Neural cell (in vitro differentiated cells): ENCODE data around the gene CCDC39. TPM values are rescaled to one million over a fixed set of nuclear protein-coding genes. Genes with fewer than 3 reads are reported as not detected.

ENCODE experiments used
- H2AFZ ChIP-seq: fragments of 200-600, 300-800 bp; sonication (generic), shearing (Covaris generic); 2 replicates; pipeline ENCODE4 v1.6.0; 2014; ENCODE audit warnings: low read depth, mild to moderate bottlenecking, antibody characterized with exemption, low read length, moderate library complexity
- H3F3A ChIP-seq: fragments of 200-600 bp; shearing (Covaris generic); 2 replicates; pipeline ENCODE4 v1.6.1; 2016; ENCODE audit warnings: mild to moderate bottlenecking, moderate library complexity, mixed read lengths, antibody characterized with exemption, low read length; ENCODE audit not compliant: insufficient read depth, poor library complexity, severe bottlenecking
- H3K27ac ChIP-seq: fragments of 200-600, 300-800 bp; sonication (generic), shearing (Covaris generic); 2 replicates; pipeline ENCODE4 v1.5.1; 2014; ENCODE audit warnings: mild to moderate bottlenecking, low read length, moderate library complexity
- H3K27me3 ChIP-seq: fragments of 300-800, 200-600 bp; sonication (generic), shearing (Covaris generic); 2 replicates; pipeline ENCODE4 v1.6.0; 2014; ENCODE audit warnings: mild to moderate bottlenecking, low read depth, low read length, moderate library complexity; ENCODE audit not compliant: insufficient read depth
- H3K36me3 ChIP-seq: fragments of 300-800, 200-600 bp; sonication (generic), shearing (Covaris generic); 2 replicates; pipeline ENCODE4 v1.5.1; 2014; ENCODE audit warnings: mild to moderate bottlenecking, antibody characterized with exemption, low read length, moderate library complexity; ENCODE audit not compliant: insufficient read depth
- H3K4me2 ChIP-seq: fragments of 300-800, 200-600 bp; sonication (generic), shearing (Covaris generic); 2 replicates; pipeline ENCODE4 v1.6.0; 2014; ENCODE audit warnings: mild to moderate bottlenecking, low read length
- H3K4me3 ChIP-seq: fragments of 300-800, 200-600 bp; sonication (generic), shearing (Covaris generic); 2 replicates; pipeline ENCODE4 v1.5.1; 2014; ENCODE audit warnings: mild to moderate bottlenecking, low read length, moderate library complexity
- H3K79me2 ChIP-seq: fragments of 200-600 bp; shearing (Covaris generic); replicated peaks from 2 replicates; pipeline ENCODE4 v1.6.0; 2014; ENCODE audit warnings: mild to moderate bottlenecking, low read length, moderate library complexity; ENCODE audit not compliant: insufficient read depth
- H3K9ac ChIP-seq: fragments of 300-800, 200-600 bp; sonication (generic), shearing (Covaris generic); 2 replicates; pipeline ENCODE4 v1.6.1; 2016; ENCODE audit warnings: mild to moderate bottlenecking, low read length, mixed read lengths
- H3K9me2 ChIP-seq: fragments of 200-600 bp; shearing (Covaris generic); 2 replicates; pipeline ENCODE4 v1.6.1; 2016; ENCODE audit warnings: mild to moderate bottlenecking, low read length, mixed read lengths; ENCODE audit not compliant: insufficient read depth
- H3K9me3 ChIP-seq: fragments of 200-600, 300-800 bp; sonication (generic), shearing (Covaris generic); 2 replicates; pipeline ENCODE4 v1.6.1; 2016; ENCODE audit warnings: mild to moderate bottlenecking, mixed run types, low read length, moderate library complexity, mixed read lengths
- H4K20me1 ChIP-seq: fragments of 200-600 bp; shearing (Covaris generic); 2 replicates; pipeline ENCODE4 v1.6.1; 2016; ENCODE audit warnings: mild to moderate bottlenecking, mixed run types; ENCODE audit not compliant: insufficient read depth
- EP300 ChIP-seq: fragments of 450-650 bp; conservative IDR thresholded peaks from 2 replicates; pipeline ENCODE4 v1.6.1; 2014; ENCODE audit warnings: antibody characterized with exemption, mild to moderate bottlenecking, moderate library complexity; ENCODE audit not compliant: poor library complexity, severe bottlenecking
- EZH2 ChIP-seq: fragments of 200-600, 300-800 bp; shearing (Covaris generic), sonication (generic); IDR thresholded peaks from 2 replicates; pipeline ENCODE4 v1.6.1; 2014; ENCODE audit warnings: antibody characterized with exemption, low read length, borderline replicate concordance, mild to moderate bottlenecking; ENCODE audit not compliant: insufficient read depth, poor library complexity, severe bottlenecking
- MXI1 ChIP-seq: fragments of 450-650 bp; conservative IDR thresholded peaks from 2 replicates; pipeline ENCODE4 v1.6.1; 2014; ENCODE audit warnings: antibody characterized with exemption, mild to moderate bottlenecking; ENCODE audit not compliant: poor library complexity, severe bottlenecking
- POLR2AphosphoS5 ChIP-seq: IDR thresholded peaks from 2 replicates; pipeline ENCODE4 v1.6.1; 2012
- RAD21 ChIP-seq: fragments of 450-650 bp; conservative IDR thresholded peaks from 2 replicates; pipeline ENCODE4 v1.6.1; 2014; ENCODE audit warnings: antibody characterized with exemption, mild to moderate bottlenecking, moderate library complexity
- SMC3 ChIP-seq: fragments of 450-650 bp; conservative IDR thresholded peaks from 2 replicates; pipeline ENCODE4 v1.6.1; 2014; ENCODE audit warnings: antibody characterized with exemption, mild to moderate bottlenecking, moderate library complexity; ENCODE audit not compliant: poor library complexity
- TAF1 ChIP-seq: IDR thresholded peaks from 2 replicates; pipeline ENCODE4 v1.6.1; 2012; ENCODE audit warnings: low read depth
- polyA plus RNA-seq: library from polyadenylated mRNA; depleted of rRNA; stranded (reverse); fragments of >200 nt; gene quantifications from 2 replicates; pipeline ENCODE4 v1.2.3, GENCODE V29; 2014
- TF ChIP-seq, protein P1 (sequence below): IDR thresholded peaks from 2 replicates; pipeline ENCODE4 v1.6.1; 2012; ENCODE audit warnings: borderline replicate concordance
- TF ChIP-seq, protein P2 (sequence below): fragments of 450-650 bp; IDR thresholded peaks from 2 replicates; pipeline ENCODE4 v1.5.1; 2014; ENCODE audit warnings: antibody characterized with exemption, mild to moderate bottlenecking, moderate library complexity; ENCODE audit not compliant: poor library complexity, severe bottlenecking

CCDC39 gene
- polyA plus RNA-seq, 1 donor from 2014 or later: 0.36 TPM

DNA sequence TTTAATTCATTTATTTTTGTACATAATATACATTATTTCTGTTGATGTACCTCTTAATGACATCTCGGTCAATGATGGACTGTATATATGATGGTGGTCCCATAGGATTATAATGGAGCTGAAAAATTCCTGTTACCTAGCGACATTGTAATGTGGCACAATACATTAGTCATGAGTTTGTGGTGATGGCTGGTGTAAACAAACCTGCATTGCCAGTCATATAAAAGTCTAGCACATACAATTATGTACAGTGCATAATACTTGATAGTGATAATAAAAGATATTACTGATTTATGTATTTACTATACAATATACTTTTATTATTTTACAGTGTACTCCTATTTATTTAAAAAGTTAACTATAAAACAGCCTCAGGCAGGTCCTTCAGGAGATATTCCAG, 62.2 kb downstream of the CCDC39 start:
- TF ChIP-seq EP300: no peak
- no peak for TF ChIP-seq MXI1
- no peak for TF ChIP-seq SMC3
- no peak for TF ChIP-seq RAD21
- TF ChIP-seq EZH2: no peak
- TF ChIP-seq, protein P1, sequence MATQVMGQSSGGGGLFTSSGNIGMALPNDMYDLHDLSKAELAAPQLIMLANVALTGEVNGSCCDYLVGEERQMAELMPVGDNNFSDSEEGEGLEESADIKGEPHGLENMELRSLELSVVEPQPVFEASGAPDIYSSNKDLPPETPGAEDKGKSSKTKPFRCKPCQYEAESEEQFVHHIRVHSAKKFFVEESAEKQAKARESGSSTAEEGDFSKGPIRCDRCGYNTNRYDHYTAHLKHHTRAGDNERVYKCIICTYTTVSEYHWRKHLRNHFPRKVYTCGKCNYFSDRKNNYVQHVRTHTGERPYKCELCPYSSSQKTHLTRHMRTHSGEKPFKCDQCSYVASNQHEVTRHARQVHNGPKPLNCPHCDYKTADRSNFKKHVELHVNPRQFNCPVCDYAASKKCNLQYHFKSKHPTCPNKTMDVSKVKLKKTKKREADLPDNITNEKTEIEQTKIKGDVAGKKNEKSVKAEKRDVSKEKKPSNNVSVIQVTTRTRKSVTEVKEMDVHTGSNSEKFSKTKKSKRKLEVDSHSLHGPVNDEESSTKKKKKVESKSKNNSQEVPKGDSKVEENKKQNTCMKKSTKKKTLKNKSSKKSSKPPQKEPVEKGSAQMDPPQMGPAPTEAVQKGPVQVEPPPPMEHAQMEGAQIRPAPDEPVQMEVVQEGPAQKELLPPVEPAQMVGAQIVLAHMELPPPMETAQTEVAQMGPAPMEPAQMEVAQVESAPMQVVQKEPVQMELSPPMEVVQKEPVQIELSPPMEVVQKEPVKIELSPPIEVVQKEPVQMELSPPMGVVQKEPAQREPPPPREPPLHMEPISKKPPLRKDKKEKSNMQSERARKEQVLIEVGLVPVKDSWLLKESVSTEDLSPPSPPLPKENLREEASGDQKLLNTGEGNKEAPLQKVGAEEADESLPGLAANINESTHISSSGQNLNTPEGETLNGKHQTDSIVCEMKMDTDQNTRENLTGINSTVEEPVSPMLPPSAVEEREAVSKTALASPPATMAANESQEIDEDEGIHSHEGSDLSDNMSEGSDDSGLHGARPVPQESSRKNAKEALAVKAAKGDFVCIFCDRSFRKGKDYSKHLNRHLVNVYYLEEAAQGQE: no peak
- TF ChIP-seq, protein P2, sequence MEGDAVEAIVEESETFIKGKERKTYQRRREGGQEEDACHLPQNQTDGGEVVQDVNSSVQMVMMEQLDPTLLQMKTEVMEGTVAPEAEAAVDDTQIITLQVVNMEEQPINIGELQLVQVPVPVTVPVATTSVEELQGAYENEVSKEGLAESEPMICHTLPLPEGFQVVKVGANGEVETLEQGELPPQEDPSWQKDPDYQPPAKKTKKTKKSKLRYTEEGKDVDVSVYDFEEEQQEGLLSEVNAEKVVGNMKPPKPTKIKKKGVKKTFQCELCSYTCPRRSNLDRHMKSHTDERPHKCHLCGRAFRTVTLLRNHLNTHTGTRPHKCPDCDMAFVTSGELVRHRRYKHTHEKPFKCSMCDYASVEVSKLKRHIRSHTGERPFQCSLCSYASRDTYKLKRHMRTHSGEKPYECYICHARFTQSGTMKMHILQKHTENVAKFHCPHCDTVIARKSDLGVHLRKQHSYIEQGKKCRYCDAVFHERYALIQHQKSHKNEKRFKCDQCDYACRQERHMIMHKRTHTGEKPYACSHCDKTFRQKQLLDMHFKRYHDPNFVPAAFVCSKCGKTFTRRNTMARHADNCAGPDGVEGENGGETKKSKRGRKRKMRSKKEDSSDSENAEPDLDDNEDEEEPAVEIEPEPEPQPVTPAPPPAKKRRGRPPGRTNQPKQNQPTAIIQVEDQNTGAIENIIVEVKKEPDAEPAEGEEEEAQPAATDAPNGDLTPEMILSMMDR: no peak
- TF ChIP-seq POLR2AphosphoS5: no peak
- no peak for TF ChIP-seq TAF1
- no peak overlapping the region for H3K4me3 ChIP-seq

DNA sequence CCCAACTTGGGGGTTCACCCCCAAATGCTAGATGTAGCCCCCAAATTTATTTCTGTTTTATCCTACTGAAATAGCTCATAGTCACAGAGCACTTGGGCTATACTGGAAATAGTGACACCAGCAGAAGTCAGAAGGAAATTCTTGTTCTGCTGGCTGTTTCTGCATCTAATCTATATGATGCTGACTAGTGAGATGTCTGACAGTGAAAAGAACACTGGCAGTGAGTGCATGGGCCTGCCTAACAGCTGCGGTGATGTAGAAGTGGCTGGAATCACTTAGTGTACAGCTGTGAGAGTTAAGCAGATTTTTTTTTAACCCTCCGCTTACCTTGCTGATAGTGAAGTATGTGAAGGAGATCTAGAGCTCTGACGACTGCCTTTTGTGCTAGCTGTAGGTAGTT, 63.3 kb downstream of the CCDC39 start:
- Histone ChIP-seq H3K79me2 (no peaks in the 10 kb centered on the region), H4K20me1 (no peaks in the 10 kb centered on the region), H3K9me2 (no peaks in the 10 kb centered on the region), H3K9me3 (no peaks in the 10 kb centered on the region), H3K27me3 (no peaks in the 10 kb centered on the region), H3K4me3 (no peak overlapping the region), H2AFZ (no peak overlapping the region), H3K9ac (no peak overlapping the region), H3K27ac (no peak overlapping the region), H3F3A (no peaks in the 10 kb centered on the region), H3K4me2 (no peak overlapping the region), H3K36me3 (peaks cover 5% of the 10 kb centered on the region)
- TF ChIP-seq MXI1: no peak

More for the DNA sequence above, 62.2 kb downstream of the CCDC39 start:
- no peaks in the 10 kb centered on the region for H3K79me2 ChIP-seq
- no peaks in the 10 kb centered on the region for H3K27me3 ChIP-seq
- no peak overlapping the region for H2AFZ ChIP-seq
- H3K36me3 ChIP-seq: no peaks in the 10 kb centered on the region
- H3K4me2 ChIP-seq: no peak overlapping the region
- no peaks in the 10 kb centered on the region for H3K9me2 ChIP-seq
- no peaks in the 10 kb centered on the region for H3F3A ChIP-seq
- H3K9me3 ChIP-seq: no peaks in the 10 kb centered on the region
- H3K27ac ChIP-seq: no peak overlapping the region
- H4K20me1 ChIP-seq: no peaks in the 10 kb centered on the region
- H3K9ac ChIP-seq: no peak overlapping the region

DNA sequence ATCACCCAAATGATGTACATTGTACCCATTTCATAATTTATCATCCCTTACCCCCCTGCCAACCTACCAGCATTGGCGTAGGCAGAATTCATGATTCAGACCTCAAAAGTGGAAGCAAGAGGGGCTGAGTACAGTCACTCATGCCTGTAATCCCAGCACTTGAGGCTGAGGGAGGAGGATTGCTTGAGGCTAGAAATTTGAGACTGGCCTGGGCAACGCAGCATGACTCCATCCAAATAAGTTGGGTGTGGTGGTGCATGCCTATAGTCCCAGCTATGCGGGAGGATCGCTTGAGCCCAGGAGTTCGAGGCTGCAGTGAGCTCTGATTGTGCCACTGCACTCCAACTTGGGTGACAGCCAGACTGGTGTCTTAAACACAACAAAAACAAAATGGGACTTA, 66.9 kb downstream of the CCDC39 start:
- Histone ChIP-seq H3K79me2 (no peaks in the 10 kb centered on the region), H3K36me3 (peaks cover 10% of the 10 kb centered on the region), H3K9me3 (no peaks in the 10 kb centered on the region), H2AFZ (no peak overlapping the region), H3K27ac (no peak overlapping the region), H3K27me3 (no peaks in the 10 kb centered on the region), H3K9ac (no peak overlapping the region), H3K4me2 (no peak overlapping the region), H4K20me1 (no peaks in the 10 kb centered on the region), H3K4me3 (no peak overlapping the region), H3F3A (no peaks in the 10 kb centered on the region), H3K9me2 (no peaks in the 10 kb centered on the region)
- TF ChIP-seq SMC3 (no peak), POLR2AphosphoS5 (no peak), EP300 (no peak), EZH2 (no peak), MXI1 (no peak), RAD21 (no peak), TAF1 (no peak)
- TF ChIP-seq, protein P2: no peak
- TF ChIP-seq, protein P1: no peak
